Measurements from ENCODE around the gene NXT1. TPM values are rescaled to one million over a fixed set of nuclear protein-coding genes. Genes with fewer than 3 reads are reported as not detected.
"Not testable (repeated sequence)": the region's sequence is repeated elsewhere in the genome, so short reads cannot be mapped to it uniquely, and the experiment has no call there.

The NXT1 gene
- total and polyA plus RNA-seq, 2 donors from 2014 or later, result 17.6 to 21.4 TPM

DNA sequence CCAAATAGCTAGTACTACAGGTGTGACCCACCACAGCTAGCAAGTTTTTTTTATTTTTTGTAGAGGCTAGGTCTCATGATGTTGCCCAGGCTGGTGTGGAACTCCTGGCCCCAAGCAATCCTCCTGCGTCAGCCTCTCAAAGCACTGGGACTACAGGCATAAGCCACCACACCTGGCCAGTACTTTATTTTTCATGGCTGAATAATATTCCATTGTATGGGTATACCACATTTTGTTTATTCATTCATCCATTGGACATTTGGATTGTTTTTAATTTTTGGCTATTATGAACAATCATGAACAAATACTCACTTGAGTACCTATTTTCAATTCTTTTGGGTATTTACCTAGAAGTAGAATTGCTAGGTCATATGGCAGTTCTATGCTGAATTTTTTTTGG is 7.0 kb upstream of the NXT1 start:
- Histone ChIP-seq H3K27me3 (ENCODE audit: control insufficient read depth, insufficient read depth, low read length) (no peaks in the 10 kb centered on the region), H3K4me1 (ENCODE audit: control insufficient read depth in 2 of 3, insufficient read depth in 2 of 3, low read depth in 1 of 3, low read length in 3 of 3) (no peaks in the 10 kb centered on the region), H3K4me3 (ENCODE audit: low read length in 3 of 3) (no peak overlapping the region), H3K9ac (ENCODE audit: low read length in 3 of 3) (no peak overlapping the region), H3K9me3 (ENCODE audit: control insufficient read depth in 2 of 3, insufficient read depth in 1 of 3, low read length in 3 of 3) (no peaks in the 10 kb centered on the region), H3K27ac (ENCODE audit: low read depth in 2 of 2, low read length in 2 of 2) (no peak overlapping the region), H3K36me3 (ENCODE audit: control insufficient read depth in 2 of 3, insufficient read depth in 3 of 3, low read length in 3 of 3) (no peaks in the 10 kb centered on the region)
- intact Hi-C loops (cut with DNase I), result loop anchor here (5.0 to 10.0 kb wide), 2 partner anchors 651 to 999 kb away; no protein-coding TSS in a partner anchor
- DNase-seq, result no peak
- FAIRE-seq, result no peak
- TF ChIP-seq, protein P1, sequence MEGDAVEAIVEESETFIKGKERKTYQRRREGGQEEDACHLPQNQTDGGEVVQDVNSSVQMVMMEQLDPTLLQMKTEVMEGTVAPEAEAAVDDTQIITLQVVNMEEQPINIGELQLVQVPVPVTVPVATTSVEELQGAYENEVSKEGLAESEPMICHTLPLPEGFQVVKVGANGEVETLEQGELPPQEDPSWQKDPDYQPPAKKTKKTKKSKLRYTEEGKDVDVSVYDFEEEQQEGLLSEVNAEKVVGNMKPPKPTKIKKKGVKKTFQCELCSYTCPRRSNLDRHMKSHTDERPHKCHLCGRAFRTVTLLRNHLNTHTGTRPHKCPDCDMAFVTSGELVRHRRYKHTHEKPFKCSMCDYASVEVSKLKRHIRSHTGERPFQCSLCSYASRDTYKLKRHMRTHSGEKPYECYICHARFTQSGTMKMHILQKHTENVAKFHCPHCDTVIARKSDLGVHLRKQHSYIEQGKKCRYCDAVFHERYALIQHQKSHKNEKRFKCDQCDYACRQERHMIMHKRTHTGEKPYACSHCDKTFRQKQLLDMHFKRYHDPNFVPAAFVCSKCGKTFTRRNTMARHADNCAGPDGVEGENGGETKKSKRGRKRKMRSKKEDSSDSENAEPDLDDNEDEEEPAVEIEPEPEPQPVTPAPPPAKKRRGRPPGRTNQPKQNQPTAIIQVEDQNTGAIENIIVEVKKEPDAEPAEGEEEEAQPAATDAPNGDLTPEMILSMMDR (IDR thresholded peaks at IDR 0.05; ENCODE audit: borderline replicate concordance, extremely low read depth, insufficient read depth), result no peak

- H3K9ac ChIP-seq (ENCODE audit: low read length in 3 of 3), result no peak overlapping the region
- intact Hi-C loops (cut with DNase I), result loop anchor here (5.0 to 10.0 kb wide), 2 partner anchors 652 to 1000 kb away; no protein-coding TSS in a partner anchor
- no peak for DNase-seq
- peaks cover 0 to 7% (median 2%) of the 10 kb centered on the region in 3 donors for H3K4me1 ChIP-seq (ENCODE audit: control insufficient read depth in 2 of 3, insufficient read depth in 2 of 3, low read depth in 1 of 3, low read length in 3 of 3)
- no peaks in the 10 kb centered on the region for H3K36me3 ChIP-seq (ENCODE audit: control insufficient read depth in 2 of 3, insufficient read depth in 3 of 3, low read length in 3 of 3)
- no peak overlapping the region for H3K4me3 ChIP-seq (ENCODE audit: low read length in 3 of 3)
- no peak for FAIRE-seq
- H3K27me3 ChIP-seq (ENCODE audit: control insufficient read depth, insufficient read depth, low read length), result no peaks in the 10 kb centered on the region
- H3K9me3 ChIP-seq (ENCODE audit: control insufficient read depth in 2 of 3, insufficient read depth in 1 of 3, low read length in 3 of 3), result no peaks in the 10 kb centered on the region
- no peak overlapping the region for H3K27ac ChIP-seq (ENCODE audit: low read depth in 2 of 2, low read length in 2 of 2)
- TF ChIP-seq, protein P1 (IDR thresholded peaks at IDR 0.05; ENCODE audit: borderline replicate concordance, extremely low read depth, insufficient read depth), result no peak
These were observed 6.3 kb upstream of the NXT1 start for GRCh38 chr20:23344336-23344735.

DNA sequence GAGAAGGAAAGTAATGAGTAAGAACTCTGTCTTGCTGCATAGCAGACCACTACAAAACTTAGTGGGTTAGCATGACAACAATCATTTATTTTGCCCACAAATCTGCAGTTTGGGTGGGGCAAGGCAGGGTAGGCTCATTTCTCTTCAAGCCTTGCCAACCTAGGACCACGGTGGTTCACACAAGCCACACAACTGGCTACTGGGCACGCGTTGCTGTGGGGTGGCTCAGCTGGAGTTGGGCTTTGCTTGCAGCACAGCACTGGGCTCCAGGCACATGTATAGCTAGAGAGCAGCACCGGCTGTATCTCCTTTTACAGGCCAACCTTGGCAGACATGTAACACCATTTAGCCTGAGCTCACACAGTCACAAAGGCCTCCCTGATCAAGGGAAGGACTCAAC is 4.6 kb upstream of the NXT1 start:
- Histone ChIP-seq H3K4me3 (ENCODE audit: low read length in 3 of 3) (no peak overlapping the region), H3K4me1 (ENCODE audit: control insufficient read depth in 2 of 3, insufficient read depth in 2 of 3, low read depth in 1 of 3, low read length in 3 of 3) (peaks cover 0 to 11% (median 3%) of the 10 kb centered on the region in 3 donors), H3K9me3 (ENCODE audit: control insufficient read depth in 2 of 3, insufficient read depth in 1 of 3, low read length in 3 of 3) (no peaks in the 10 kb centered on the region), H3K27me3 (ENCODE audit: control insufficient read depth, insufficient read depth, low read length) (no peaks in the 10 kb centered on the region), H3K27ac (ENCODE audit: low read depth in 2 of 2, low read length in 2 of 2) (no peak overlapping the region), H3K9ac (ENCODE audit: low read length in 3 of 3) (no peak overlapping the region), H3K36me3 (ENCODE audit: control insufficient read depth in 2 of 3, insufficient read depth in 3 of 3, low read length in 3 of 3) (no peaks in the 10 kb centered on the region)
- TF ChIP-seq, protein P1 (IDR thresholded peaks at IDR 0.05; ENCODE audit: borderline replicate concordance, extremely low read depth, insufficient read depth), result no peak
- intact Hi-C loops (cut with DNase I), result loop anchor here (10.0 kb wide), 1 partner anchor 1001 kb away; no protein-coding TSS in a partner anchor
- FAIRE-seq (no peak), DNase-seq (no peak)

DNA sequence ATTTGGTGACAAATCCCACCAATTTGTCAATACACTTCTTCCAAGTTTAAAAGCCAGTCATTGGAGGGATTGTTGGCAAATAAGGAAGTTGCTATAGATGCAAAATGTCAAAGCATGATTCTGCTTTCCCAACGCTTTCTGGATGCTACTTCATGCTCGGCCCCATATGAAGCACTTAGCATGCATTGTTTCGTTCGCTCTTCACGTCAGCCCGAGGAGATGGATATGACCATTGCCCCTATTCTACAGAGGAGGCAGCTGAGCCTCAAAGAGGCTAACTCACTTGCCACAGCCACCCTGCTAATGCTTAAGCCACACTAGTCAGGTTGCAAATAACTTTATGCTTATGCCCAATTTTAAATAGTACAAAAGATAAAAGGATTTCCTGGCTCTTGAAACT is 2.8 kb upstream of the NXT1 start:
- FAIRE-seq (no peak), DNase-seq (no peak)
- H3K4me3 ChIP-seq (ENCODE audit: low read length in 3 of 3), result no peak overlapping the region
- H3K4me1 ChIP-seq (ENCODE audit: control insufficient read depth in 2 of 3, insufficient read depth in 2 of 3, low read depth in 1 of 3, low read length in 3 of 3), result peaks cover 0 to 19% (median 11%) of the 10 kb centered on the region in 3 donors
- no peaks in the 10 kb centered on the region for H3K27me3 ChIP-seq (ENCODE audit: control insufficient read depth, insufficient read depth, low read length)
- TF ChIP-seq, protein P1 (IDR thresholded peaks at IDR 0.05; ENCODE audit: borderline replicate concordance, extremely low read depth, insufficient read depth), result no peak
- H3K36me3 ChIP-seq (ENCODE audit: control insufficient read depth in 2 of 3, insufficient read depth in 3 of 3, low read length in 3 of 3), result no peaks in the 10 kb centered on the region
- H3K9me3 ChIP-seq (ENCODE audit: control insufficient read depth in 2 of 3, insufficient read depth in 1 of 3, low read length in 3 of 3), result no peaks in the 10 kb centered on the region
- intact Hi-C loops (cut with DNase I), result loop anchor here (10.0 kb wide), 1 partner anchor 1003 kb away; no protein-coding TSS in a partner anchor
- H3K9ac ChIP-seq (ENCODE audit: low read length in 3 of 3), result no peak overlapping the region
- no peak overlapping the region for H3K27ac ChIP-seq (ENCODE audit: low read depth in 2 of 2, low read length in 2 of 2)

- DNase-seq; H3K4me3 ChIP-seq (ENCODE audit: low read length in 3 of 3); H3K27ac ChIP-seq (ENCODE audit: low read depth in 2 of 2, low read length in 2 of 2); FAIRE-seq; H3K36me3 ChIP-seq (ENCODE audit: control insufficient read depth in 2 of 3, insufficient read depth in 3 of 3, low read length in 3 of 3); H3K9me3 ChIP-seq (ENCODE audit: control insufficient read depth in 2 of 3, insufficient read depth in 1 of 3, low read length in 3 of 3); H3K27me3 ChIP-seq (ENCODE audit: control insufficient read depth, insufficient read depth, low read length): not testable (repeated sequence)
- peaks cover 0 to 19% (median 11%) of the 10 kb centered on the region in 3 donors for H3K4me1 ChIP-seq (ENCODE audit: control insufficient read depth in 2 of 3, insufficient read depth in 2 of 3, low read depth in 1 of 3, low read length in 3 of 3)
- intact Hi-C loops (cut with DNase I), result loop anchor here (10.0 kb wide), 1 partner anchor 1004 kb away; no protein-coding TSS in a partner anchor
- H3K9ac ChIP-seq (ENCODE audit: low read length in 3 of 3), result peak overlapping the region in 1 of 3 donors; percentile 97
These were observed 2.1 kb upstream of the NXT1 start for GRCh38 chr20:23348510-23348909.
